ENCODE data around the gene ACAT2.
A peak's percentile ranks its signal among the peaks of the same experiment; 100 is the strongest.
"Not testable (repeated sequence)": the region's sequence is repeated elsewhere in the genome, so short reads cannot be mapped to it uniquely, and the experiment has no call there.

The ACAT2 gene

DNA sequence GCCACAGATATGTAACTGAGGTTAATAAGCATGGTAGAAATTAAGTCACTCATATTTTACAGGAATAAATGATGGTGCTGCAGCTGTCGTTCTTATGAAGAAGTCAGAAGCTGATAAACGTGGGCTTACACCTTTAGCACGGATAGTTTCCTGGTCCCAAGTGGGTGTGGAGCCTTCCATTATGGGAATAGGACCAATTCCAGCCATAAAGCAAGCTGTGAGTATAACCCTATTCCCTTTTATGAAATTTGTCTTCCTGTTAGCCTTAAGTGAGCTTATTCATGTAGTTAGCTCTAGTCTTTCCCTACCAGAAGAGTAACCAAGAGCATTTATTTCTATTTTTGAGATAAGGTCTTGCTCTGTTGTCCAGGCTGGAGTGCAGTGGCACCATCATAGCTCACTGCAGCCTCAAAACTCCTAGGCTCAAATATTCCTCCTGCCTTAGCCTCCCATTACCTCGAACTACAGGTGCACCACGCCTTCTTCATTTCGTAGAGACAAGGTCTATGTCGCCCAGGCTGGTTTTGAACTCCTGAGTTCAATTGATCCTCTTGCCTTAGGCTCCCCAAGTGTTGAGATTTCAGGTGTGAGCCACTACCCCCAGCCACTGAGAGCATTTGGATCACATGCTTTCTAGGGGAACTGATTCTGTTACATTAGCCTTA lies 15.5 kb downstream of the ACAT2 start:
- no peak for DNase-seq

DNA sequence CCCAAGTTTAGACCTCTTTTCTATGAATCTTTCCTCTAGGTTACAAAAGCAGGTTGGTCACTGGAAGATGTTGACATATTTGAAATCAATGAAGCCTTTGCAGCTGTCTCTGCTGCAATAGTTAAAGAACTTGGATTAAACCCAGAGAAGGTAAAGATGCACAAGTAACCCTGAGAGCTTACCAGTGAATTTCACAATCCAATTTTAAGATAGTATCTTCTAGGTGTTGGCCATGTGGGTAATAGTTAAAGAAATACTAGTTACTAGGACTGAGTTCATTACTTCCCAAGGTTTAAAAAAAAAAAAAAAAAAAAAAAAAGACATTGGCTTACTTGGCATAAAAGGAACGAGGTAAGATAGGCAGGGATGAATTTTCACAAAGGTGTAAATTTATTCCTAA lies 16.3 kb downstream of the ACAT2 start:
- no peak for DNase-seq

DNA sequence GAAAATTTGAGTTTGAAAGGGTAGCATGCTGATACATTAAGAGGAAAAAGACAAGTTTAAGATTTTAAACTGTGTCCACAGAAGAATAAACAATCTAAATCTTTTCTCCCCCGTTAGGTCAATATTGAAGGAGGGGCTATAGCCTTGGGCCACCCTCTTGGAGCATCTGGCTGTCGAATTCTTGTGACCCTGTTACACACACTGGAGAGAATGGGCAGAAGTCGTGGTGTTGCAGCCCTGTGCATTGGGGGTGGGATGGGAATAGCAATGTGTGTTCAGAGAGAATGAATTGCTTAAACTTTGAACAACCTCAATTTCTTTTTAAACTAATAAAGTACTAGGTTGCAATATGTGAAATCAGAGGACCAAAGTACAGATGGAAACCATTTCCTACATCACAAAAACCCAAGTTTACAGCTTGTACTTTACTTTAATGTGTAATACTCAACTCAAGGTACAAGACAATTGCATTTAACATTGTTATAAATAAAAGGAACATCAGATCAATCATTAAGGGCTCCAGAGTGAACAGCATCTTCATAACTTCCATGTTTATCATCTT lies 16.8 kb downstream of the ACAT2 start:
- no peak for DNase-seq

DNA sequence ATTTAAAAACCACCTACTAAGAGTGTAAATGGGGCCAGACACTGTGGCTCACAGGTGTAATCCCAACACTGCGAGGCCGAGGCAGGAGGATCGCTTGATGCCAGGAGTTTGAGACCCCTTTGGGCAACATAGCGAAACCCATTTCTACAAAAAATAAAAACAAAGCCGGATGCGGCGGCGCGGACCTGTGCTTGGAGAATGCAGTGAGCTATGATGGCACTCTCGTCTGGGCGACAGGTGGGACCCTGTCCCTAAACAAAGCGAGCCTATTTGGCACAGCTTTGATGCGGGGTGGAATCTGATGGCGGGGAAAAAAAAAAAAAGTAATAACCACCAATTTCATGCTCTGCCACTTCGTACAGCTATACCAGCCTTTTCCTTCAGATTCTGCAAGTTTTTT lies 26.4 kb downstream of the ACAT2 start:
- DNase-seq = no peak

DNA sequence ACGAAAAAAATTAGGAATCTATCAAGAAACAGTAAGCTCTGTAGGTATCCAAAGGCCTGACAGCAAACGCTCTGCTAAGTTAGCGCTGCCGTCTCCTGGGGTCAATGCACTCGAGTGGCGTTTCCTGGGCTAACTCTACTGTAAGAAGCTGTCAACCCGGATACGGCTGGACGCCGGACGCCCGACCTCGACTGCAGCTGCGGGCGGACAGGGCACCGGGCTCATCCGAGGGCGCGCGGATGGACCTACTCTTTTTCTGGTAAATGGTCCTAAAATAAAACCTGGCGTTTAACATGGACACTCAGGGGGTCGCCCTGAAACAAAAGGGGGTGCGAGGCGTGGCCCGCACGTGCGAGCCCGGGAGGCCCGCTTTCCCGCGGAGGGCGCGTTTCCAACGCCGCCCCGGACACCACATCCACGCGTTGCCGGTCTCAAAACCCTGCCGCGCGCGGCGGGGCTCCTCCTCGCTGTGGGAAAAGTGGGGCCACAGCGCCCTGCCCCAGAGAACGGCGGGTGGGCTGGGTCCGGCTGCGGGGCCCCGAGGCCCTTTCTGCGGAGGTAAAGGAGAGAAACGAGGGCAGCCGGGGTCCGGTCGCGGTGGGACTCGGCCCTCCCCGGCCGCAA lies 27.0 kb downstream of the ACAT2 start:
- DNase-seq = peak; percentile 6 to 18

DNA sequence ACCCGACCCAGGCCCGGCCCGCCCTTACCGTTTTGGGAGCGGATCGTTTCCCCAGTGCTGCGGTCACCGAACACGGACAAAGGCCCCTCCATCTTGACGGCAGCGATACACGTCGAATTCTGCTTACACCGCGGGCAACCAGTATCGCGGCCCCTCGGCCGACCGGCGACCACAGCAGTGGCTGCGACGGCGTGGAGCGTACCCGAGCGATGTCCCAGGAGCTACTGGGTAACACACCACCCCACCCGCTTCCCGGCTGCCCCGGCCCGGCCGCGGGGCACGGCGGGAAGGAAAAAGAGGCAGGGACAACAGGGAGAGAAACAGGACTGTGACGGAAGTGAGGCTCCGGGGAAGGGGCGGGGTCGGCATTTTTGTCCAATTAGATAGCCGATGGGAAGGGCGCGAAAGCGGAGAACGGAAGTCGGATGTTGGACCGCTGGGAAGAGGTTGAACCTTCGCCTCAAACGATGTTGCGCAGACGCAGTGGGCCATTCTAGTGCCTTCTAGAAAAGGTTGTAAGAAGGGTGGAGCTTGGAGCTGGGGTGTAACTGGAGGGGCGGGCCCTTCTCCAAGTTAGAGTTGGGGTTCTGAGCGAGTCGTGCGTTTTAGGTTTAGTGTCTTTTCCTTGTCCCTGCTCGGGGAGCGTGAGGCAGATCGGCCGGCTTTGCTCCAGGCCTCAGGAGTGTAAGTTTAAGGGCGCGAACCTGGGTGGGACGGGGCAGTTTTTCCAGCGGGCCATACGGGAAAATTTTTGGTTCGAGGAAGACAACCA lies 27.7 kb downstream of the ACAT2 start, which contains the start of gene TCP1:
Gene TCP1, minus strand, starts transcription at position 226 of the 772 bp plus-strand sequence. Its CDS starts 134 bp downstream, at position 92.
- peak; percentile 97 to 100 for DNase-seq

DNA sequence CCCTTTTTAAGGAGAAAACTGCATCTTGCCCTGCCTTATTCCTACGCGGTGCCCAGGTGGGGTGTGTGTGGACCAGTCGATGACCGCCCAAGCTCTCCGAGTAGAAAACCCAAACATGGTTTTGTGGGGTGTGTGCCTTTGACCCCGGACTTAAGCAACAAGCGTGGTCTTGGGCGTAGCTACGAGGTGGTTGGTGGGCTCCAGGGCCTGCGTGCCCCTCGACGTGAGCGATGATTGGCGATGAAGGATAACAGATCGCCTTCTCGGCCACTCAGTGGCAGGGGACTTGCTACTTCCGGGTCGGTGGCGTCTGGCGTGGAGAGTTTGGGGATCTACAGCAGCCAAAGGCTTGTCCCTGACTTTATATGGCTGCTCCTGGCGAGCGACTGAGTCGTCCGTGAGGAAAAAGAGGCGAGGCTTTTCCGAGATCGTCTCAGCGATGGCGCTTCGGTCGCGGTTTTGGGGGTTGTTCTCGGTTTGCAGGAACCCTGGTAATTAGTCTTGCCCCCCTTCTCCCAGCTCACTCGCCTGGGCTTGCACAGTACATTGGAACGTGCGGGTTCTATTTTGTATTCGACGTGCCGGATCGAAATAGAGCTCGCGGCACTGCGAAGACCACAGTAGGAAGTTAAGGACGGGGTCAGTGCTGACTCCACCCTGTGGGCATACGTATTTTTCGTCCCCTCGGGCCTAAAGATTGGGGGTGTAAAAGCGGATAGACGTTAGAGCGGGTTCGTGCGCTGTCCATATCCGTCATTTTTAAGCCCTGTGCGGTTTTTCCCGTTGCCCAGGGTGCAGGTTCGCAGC lies 28.5 kb downstream of the ACAT2 start, which contains the start of gene MRPL18:
Gene MRPL18, plus strand, starts transcription at position 319 of the 807 bp plus-strand sequence. Its CDS starts 121 bp downstream, at position 440.
- peak; percentile 81 to 88 for DNase-seq

DNA sequence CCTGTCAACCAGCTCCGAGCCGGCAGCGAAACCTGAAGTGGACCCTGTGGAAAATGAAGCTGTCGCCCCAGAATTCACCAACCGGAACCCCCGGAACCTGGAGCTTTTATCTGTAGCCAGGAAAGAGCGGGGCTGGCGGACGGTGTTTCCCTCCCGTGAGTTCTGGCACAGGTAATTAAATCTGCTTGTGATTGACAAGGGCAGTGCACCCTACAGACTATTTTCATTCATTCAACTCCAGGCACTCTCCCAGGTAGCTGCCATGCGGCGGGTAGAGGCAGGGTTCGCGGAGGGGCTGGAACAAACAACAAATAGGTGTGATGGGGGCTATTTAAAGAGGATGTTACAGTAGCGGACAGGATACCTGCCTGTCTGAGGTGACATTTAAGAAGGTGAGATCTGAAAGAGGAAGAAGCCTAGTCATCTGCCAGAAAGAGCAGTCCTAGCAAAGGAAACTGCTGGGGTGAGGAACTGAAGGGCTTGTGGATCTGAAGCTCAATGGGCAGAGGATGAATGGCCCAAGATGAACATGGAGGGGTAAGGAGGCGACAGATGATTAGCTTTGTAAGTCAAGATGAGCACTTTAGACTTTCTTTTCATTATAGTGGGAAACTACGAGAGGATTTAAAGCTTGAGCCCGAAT lies 29.2 kb downstream of the ACAT2 start:
- DNase-seq = peak in 1 of 2 experiments; percentile 1

DNA sequence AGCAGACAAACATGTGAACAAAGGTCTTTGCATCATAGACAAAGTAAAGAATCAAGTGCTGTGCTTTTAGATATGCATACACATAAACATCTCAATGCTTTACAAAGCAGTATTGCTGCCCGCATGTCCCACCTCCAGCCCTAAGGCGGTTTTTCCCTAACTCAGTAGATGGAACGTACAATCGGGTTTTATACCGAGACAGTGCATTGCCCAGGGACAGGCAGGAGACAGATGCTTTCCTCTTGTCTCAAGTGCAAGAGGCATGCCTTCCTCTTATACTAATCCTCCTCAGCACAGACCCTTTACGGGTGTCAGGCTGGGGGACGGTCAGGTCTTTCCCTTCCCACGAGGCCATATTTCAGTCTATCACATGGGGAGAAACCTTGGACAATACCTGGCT lies 33.1 kb downstream of the ACAT2 start:
- not testable (repeated sequence) for DNase-seq

DNA sequence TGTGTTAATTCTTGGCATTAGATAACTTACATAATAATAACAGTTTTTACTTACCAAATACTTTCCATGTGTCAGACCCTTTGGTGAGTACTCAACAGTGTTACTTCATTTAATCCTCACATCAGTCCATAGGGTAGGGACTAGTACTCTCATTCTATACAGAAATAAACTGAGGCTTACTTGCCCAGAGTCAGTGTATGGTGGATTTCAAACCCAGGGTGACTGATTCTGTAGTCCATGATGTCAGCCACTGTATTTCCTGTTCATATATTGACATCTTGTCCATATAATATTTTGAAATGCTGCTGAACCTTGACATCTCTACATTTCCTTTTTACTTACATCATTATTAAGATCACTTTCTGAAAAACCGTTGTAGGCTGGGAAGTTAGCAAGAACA lies 35.7 kb downstream of the ACAT2 start:
- no peak for DNase-seq

DNA sequence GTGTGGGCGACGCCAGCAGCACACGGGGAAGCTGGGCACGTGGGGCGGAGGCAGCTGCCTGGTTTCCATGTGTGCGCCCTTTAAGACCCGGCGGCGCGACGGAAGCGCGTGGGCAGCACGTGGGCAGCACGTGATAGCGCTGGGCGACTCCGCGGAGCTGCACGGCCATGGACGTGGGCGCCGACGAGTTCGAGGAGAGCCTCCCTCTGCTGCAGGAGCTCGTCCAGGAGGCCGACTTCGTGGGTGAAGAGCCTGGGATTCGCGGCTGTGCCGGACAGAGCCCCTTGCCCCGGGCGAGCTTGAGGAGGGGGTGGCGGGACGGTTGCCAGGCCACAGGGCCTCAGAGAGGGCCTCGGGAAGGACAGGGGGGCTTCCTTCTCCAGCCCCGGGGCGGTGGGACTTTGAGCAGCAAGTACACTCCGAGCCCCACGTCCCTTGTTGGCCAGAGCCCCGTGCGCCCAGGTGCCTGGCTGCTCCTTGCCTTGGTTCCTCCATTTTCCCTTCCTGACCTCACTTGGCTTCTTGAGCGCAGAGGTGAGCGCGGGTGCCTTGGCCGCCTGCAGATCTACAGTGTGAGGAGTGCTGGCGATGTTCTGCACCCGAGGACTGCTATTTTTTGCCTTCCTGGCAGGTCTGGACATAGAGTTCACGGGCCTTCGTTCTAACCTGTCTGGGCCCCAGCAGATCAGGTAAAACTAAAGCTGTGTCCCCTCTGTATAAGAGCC lies 38.5 kb downstream of the ACAT2 start, which contains the start of gene PNLDC1:
Gene PNLDC1, plus strand, starts transcription at position 136 of the 725 bp plus-strand sequence. Its CDS starts 32 bp downstream, at position 168.
- no peak for DNase-seq

DNA sequence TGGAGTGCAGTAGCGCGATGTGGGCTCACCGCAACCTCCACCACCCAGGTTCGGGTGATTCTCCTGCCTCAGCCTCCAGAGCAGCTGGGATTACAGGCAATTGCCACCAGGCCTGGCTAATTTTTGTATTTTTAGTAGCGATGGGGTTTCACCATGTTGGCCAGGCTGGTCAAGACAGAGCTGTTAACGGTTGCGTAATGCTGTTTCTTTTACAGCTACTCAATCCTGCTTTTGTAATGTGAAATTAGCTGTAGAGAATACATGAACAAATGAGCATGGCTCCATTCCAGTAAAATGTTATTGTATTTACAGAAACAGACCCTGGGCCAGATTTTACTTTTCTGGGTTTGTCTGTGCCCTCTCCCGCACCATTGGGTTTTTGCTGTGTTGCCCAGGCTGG lies 40.1 kb downstream of the ACAT2 start:
- DNase-seq = no peak

DNA sequence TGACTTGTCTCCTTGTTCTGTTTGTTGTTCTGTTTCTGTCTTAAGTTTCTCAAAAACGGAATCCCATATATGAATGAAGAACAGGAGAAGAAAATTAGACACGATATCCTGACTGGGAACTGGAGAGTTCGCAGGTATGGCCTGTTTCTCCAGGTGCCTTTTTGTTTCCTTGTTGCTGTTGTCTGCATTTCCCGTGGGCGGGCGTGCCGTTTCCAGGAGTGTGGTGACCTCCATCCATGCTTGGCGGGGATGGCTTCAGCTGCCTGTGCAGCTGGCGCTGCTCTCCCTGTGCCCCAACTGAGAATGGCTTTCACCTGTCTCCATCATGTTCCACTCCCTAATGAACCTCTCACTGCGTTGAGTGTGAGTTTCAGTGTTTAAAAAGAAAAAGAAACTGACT lies 42.7 kb downstream of the ACAT2 start:
- no peak for DNase-seq

DNA sequence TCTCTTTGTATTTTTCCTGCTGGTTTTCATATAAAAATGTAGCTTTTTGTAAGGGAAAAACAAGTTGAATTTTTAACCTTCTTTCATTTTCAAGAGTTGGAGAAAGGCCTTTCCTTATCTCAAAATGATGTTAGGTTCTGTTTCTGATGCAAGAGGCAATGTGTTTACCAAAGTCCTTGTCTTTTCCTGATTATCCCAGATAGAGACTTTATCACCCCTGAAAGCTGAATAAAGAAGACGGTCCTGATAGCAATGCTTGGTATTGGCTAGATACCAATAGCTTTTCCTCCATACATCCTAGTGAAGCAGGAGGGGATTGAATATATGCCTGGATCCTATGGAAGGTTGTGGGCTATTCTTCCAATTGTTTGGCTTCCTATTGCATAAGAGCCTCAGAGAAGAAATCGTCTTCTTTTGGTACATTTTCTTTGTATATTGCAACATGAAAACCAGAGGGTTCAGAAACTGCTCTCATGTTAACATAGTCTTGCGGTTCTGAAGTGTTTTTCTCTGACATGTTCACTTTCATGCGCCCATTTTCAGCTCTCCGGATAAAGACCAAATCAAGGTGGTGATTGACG lies 43.7 kb downstream of the ACAT2 start:
- DNase-seq = no peak

DNA sequence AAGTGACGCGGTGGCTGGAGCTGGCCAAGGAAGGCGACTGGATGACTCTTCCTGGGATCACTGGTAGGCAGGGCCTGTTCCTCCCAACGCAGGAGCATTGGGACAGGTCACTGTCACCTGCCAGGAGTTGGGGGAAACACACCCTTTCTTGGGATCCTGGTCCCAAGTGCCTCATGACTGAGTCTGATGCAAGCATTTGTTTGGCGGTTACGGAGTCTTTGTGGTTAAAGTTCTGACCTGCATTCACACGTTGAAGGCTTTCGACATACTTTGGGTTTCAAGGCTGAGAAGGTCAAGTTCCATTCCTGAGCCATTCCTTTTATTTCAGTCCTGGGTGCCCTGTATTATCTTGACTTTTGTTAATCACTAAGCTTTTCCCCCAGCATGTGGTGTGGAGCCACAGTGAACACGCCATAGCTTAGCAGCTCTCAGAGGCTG lies 44.2 kb downstream of the ACAT2 start:
- DNase-seq = no peak

DNA sequence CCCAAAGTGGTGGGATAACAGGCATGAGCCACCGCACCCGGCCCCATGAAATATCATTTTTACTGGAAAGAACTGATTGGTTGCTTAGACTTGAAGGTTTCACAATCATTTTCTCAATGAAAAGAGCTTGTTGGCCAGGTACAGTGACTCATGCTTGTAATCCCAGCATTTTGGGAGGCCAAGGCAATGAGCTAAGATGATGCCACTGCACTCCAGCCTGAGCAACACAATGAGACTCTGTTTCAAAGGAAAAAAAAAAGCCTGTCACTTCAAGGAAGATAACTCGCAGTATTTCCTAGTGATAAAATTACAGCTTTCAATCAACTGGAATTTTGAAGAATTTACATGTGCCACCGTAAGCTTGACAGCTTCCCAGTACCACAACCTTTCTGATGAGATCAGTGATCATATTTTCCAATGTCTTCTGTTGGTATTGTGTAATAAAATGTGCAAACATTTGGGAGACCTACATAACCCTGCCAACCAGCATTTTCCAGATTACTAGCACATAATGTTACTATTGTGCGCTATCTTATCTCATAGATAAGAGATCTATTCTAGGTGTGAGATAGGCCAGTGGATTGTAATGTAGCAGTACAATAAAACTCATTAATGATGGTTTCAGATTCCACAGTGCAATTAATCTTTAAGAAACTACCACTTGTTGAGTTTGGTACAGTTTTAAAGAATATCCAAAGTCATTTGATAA lies 45.5 kb downstream of the ACAT2 start:
- no peak for DNase-seq

DNA sequence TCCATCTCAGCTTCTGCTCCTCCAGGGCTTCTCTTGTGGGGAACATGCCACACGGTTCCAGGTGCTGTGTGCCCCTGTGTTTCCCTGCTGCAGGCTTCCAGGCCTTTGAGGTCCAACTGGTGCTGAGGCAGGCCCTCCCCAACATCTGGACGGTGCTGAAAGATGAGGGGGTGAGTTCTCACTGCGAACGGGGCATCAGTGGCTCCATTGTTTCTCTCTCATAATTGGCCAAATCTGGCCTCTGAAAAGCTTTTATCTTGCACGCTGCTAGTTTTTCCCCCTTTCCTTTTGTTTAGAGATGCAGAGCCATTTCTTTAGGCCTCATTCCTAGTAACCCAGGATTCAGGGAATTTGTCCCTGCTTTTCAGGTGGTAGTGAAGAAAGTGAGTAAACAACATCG lies 46.8 kb downstream of the ACAT2 start:
- DNase-seq = no peak

DNA sequence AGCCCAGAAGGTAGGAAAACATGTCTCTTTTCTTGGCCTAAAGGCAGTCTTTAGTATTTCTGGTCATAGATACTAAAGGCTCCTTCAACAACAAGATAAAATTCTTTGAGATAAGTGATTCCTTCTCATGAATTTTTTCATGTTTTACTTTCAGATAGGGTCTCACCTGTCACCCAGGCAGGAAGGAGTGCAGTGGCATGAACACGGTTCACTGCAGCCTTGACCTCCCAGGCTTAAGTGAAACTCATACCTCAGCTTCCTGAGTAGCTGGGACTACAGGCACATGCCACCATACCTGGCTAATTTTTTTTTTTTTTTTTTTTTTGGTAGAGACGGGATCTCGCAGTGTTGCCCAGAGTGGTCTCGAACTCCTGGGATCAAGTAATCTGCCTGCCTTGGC lies 47.3 kb downstream of the ACAT2 start:
- no peak for DNase-seq

DNA sequence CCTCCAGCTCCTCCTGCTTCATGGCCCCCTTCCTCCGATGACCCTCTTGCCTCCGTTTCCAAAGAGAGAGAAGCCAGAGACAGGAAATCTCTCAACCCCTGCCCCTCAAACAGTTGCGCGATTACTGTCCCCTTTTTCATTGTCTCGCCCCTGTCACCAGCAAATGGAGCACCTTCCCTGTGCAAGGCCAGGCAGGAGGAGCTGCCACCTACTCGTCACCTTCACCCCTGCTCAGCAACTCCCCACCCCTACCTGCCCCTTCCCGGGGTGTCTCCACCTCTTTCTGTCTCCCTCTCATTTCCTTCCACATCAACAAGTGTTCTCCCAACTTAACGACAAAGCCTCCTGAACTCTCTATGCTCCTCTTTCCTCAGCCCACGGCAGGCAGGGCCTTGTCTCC lies 51.9 kb downstream of the ACAT2 start:
- DNase-seq = no peak

DNA sequence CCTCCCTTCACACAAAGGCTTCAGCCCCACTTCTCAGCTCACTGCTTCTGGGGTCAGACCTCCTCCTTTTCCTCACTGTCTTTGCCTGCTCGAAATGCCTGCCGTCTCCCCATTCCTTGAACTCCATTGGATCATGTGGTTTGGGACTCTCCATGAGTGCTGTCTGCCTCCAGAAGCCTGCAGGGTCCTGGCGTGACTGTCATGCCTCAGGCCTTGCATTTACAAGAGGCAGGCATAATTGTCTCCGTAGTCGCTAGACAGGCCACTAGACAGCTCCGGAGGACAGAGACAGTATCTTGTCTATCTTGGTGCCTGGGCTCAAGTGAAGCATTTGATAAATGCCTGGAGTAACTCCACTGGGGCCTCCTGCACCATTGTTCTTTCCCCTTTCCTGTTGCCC lies 53.6 kb downstream of the ACAT2 start:
- DNase-seq = no peak

Measured in stimulated activated CD4-positive, alpha-beta T cell treated with anti-CD3 and anti-CD28 coated beads, Interleukin-4, amount 100 ng/mL, for 4 hours (primary cell).